Stimulated activated CD8-positive, alpha-beta memory T cell treated with anti-CD3 and anti-CD28 coated beads, Interleukin-4, amount 100 ng/mL, for 24 hours (primary cell): ENCODE results near the gene SCFD1.
"Not testable (repeated sequence)": the region's sequence is repeated elsewhere in the genome, so short reads cannot be mapped to it uniquely, and the experiment has no call there.

Experiments used
- DNase-seq: peaks from one replicate; pipeline ENCODE4 v3.0.0-alpha.2; 2020; ENCODE audit warnings: low read depth

SCFD1 gene, protein sequence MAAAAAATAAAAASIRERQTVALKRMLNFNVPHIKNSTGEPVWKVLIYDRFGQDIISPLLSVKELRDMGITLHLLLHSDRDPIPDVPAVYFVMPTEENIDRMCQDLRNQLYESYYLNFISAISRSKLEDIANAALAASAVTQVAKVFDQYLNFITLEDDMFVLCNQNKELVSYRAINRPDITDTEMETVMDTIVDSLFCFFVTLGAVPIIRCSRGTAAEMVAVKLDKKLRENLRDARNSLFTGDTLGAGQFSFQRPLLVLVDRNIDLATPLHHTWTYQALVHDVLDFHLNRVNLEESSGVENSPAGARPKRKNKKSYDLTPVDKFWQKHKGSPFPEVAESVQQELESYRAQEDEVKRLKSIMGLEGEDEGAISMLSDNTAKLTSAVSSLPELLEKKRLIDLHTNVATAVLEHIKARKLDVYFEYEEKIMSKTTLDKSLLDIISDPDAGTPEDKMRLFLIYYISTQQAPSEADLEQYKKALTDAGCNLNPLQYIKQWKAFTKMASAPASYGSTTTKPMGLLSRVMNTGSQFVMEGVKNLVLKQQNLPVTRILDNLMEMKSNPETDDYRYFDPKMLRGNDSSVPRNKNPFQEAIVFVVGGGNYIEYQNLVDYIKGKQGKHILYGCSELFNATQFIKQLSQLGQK

GRCh38 chr14:30621940-30622830, at the start of gene SCFD1:
Gene SCFD1 (plus strand): TSS chr14:30622319. CDS start chr14:30622339, 20 bp downstream.
- DNase-seq, result peak; percentile 91

- no peak for DNase-seq
These were observed 49.3 kb upstream of the SCFD1 start for GRCh38 chr14:30572771-30573170.

DNA sequence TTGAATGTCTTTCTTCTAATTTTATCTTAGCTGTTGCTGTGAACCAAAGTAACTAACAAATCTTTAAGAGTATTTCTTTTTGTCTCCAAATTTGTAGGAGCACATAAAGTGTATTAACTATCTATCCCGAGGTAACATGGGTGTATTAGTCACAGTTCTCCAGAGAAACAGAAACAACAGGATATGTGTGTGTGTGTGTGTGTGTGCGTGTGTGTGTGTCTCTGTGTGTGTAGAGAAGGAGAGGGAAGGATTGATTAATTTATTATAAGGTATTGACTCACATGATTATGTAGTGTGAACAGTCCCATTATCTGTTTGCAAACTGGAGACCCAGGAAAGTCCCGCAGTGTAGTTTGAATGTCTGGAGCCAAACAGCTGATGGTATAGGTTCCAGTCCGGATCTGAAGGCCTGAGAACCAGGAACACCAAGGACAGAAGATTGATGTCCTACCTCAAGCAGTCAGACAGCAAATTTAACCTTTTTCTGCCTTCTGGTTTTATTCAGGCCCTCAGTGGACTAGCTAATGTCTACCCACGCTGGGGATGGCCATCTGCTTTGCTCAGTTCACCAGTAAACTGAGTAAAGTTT, 48.8 kb upstream of the SCFD1 start:
- no peak for DNase-seq

DNA sequence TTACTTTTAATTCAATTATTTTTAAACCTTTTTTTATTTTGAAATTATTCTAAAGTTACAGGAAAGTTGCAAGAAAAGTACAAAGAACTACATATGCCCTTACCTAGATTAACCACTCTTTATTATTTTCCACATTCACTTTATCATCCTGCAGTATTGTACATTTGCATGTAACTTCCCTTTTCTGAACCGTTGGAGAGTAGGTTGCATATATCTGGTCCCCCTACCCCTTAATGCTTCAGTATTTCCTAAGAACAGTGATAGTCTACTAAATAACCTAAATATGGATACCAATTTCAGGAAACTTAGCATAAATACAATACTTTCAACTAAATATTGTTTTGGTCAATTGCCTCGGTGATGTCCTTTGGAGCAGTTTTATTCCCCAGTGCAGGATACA, 48.2 kb upstream of the SCFD1 start:
- no peak for DNase-seq

DNA sequence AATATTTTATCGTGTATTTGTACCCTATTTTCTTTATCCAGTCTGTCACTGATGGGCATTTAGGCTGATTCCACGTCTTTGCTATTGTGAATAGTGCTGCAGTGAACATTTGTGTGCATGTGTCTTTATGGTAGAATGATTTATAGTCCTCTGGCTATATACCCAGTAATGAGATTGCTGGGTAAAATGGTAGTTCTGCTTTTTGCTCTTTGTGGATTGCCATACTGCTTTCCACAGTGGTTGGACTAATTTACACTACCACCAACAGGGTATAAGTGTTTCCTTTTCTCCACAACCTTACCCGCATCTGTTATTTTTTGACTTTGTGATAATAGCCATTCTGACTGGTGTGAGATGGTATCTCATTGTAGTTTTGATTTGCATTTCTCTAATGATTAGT, 47.3 kb upstream of the SCFD1 start:
- DNase-seq, result not testable (repeated sequence)

DNA sequence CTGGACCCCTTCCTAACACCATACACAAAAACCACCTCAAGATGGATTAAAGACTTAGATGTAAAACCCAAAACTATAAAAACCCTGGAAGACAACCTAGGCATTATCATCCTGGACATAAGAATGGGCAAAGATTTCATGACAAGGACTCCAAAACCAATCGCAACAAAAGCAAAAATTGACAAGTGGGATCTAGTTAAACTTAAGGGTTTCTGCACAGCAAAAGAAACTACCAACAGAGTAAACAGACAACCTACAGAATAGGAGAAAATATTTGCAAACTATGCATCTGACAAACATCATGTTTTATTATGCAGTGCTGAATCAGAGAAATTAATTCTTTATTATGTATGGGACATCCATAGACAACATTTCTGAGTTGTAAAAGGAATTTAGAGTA, 45.8 kb upstream of the SCFD1 start:
- DNase-seq, result not testable (repeated sequence)

DNA sequence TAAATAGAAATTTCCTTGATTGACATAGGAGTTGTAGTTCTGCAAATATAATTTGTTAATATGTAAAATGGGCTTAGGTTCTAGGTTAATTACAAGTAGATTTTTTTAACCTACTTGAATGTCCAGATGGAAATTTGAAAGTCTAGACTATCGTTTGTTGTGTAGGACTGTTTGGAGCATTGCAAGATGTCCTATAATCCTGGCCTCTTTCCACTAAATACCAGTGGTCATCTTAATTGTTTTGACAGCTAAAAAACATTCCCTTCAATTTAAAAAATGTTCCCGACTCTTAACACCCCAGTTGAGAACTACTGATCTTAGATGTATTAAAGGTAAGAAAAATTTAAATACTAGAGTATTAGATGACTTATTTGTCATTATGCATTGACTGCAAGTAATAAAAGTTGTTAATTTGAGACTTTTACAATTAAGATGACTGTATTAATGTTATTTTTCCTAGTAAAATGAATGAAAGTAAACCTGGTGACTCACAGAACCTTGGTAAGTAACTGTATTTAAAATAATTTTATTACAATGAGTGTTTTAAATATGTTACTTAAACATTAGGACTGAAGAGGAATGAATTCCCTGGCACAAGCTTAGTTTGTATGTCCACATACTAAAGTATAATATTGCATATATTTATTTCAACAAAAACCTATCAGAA, 41.4 kb upstream of the SCFD1 start:
- no peak for DNase-seq

DNA sequence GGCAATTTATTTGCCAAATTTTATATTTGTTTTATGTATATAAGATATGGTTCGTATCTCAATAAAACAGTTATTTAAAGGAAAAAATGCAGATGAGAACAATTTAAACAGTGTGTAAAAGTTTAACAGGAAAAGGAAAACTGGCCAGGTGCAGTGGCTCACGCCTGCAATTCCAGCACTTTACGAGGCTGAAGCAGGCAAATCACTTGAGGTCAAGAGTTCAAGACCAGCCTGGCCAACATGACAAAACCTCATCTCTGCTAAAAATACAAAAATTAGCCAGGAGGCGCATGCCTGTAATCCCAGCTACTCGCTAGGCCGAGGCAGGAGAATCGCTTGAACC, 40.9 kb upstream of the SCFD1 start:
- DNase-seq, result no peak

GRCh38 chr14:30582376-30582775, 39.7 kb upstream of the SCFD1 start:
- DNase-seq, result no peak

- DNase-seq, result no peak
These were observed 38.0 kb upstream of the SCFD1 start for GRCh38 chr14:30584058-30584630.

GRCh38 chr14:30585204-30585603, 36.9 kb upstream of the SCFD1 start:
- DNase-seq, result no peak

- no peak for DNase-seq
These were observed 35.0 kb upstream of the SCFD1 start for GRCh38 chr14:30587141-30587540.

DNA sequence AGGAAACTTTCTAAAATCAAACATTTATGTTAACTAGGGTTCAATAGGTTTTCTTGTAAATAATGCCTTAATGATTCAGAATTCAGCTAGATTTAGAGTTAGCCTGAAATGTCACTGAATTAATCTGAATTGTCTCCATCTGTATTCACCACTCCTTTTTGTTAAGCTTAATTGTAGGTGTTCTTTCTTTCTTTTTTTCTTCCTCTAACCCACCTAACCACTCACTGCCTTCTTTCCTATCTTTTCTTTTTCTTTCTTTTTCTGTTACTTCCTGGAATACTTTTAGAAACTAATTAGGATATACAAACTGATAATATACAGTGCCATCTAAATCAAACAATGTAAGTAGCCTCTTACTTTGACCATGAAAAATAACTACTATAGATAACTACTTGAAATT, 33.2 kb upstream of the SCFD1 start:
- no peak for DNase-seq

DNA sequence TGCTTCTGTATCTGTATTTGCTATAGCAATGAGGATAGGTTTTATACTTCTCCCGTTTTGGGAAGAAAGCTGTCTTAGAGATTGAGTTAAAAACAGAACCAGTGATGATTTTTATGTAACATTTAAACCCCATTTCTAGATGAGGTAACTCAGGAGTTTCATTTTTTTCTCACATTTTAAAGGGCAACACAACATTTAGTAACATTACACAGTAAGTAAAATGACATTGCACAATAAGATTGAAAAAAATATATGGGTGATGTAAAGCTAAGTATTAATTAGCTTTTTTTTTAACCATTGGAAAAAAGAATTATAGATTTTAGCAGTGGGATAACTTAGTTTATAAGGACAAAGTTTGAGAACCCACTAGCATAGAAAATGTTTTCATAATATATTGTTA, 25.2 kb upstream of the SCFD1 start:
- DNase-seq, result no peak

DNA sequence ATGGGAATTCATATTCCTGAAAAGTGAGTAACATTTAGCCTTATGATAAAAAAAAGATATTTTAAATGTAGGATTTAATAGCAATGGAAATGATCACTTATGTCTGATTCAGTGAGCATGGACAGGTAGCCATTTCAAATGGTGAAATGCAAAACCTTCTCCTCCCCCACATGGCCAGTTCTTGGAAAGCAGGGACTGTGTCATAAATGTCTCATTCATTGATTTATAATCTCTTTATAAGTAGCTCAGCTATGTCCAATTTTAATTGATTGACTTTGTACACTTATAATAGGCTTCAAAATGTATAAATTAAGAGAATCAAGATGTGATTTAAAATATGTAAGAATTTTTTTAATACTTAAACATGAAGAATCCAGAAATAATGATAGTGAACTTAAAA, 24.6 kb upstream of the SCFD1 start:
- DNase-seq, result no peak

DNA sequence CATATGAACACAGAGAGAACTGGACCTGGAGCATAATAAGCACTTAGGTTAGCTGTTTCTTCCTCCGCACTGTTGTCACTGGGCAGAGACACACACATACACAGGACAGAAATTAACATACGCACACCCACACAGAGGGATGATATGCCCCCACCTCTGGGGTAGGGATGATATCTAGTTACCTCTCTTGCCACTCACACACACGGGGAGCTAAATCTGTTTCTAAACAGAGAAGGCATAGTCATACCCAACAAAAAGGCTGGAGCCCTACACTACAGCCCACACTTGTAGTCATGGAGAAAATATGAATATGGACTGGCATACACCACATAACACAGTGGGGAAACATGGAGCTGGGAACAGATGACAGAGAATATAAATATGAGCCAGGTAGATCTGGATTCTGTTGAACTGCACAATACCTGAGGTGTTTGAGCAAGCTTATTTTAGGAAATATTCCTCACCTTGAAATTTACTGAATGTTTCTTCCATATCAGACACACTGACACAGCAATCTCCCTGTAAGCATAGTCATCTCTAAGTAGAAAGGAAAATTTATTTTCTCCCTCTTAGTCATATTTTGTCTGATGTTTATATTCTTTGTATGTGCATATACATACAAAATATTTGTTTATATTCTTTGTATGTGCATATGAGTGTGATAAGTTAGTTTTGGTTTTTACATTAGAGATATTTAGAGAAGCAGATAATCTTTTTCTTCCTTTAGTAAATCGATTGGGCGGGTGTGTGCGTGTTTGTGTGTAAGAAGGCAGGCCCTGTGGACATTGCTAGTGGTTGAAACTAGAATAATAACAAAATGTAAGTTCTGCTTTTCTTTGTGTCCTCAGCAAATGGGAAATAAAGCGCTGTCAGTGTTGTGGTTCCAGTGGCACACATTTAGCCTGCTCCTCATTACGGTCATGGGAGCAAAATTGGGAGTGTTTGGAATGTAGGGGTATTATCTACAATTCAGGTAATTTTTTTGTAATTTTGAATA, 20.9 kb upstream of the SCFD1 start:
- no peak for DNase-seq

DNA sequence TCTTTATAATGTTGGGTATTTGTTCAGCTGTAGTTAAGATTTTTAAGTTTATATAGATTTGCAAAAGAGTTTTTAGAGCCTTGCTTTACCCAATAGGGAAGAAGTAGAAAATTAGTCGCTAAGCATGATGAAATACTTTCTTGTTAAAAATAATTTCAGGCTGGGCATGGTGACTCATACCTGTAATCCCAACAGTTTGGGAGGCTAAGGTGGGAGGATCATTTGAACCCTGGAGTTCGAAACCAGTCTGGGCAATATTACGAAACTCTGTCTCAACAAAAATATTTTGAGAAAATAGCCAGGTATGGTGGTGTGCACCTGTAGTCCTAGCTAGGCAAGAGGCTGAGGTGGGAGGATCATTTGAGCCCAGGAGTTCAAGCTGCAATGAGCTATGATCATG, 18.7 kb upstream of the SCFD1 start:
- DNase-seq, result no peak

- DNase-seq, result not testable (repeated sequence)
These were observed 17.4 kb upstream of the SCFD1 start for GRCh38 chr14:30604696-30605095.

DNA sequence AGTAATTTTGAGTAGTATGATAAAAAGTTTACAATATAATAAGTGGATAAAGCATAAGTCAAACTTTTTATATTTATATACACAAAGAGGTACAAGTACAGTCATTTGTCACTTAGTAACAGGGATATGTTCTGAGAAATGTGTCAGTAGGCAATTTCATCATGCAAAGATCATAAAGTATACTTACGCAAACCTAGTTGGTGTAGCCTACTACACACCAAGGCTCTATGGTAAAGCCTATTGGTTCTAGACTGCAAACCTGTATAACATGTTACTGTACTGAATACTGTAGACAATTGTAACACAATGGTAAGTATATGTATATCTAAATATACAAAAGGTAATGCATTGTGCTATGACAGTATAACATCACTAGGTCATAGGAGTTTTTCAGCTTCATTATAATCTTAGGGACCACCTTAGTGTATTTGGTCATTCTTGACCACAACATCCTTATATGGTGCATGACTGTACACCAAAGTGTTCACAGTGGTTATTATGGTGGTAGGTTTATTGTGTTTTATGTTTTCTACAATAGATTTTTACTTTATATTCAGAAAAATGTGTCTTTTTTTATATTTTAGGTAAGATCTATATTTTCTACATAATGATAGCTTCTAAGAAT, 14.9 kb upstream of the SCFD1 start:
- DNase-seq, result no peak

DNA sequence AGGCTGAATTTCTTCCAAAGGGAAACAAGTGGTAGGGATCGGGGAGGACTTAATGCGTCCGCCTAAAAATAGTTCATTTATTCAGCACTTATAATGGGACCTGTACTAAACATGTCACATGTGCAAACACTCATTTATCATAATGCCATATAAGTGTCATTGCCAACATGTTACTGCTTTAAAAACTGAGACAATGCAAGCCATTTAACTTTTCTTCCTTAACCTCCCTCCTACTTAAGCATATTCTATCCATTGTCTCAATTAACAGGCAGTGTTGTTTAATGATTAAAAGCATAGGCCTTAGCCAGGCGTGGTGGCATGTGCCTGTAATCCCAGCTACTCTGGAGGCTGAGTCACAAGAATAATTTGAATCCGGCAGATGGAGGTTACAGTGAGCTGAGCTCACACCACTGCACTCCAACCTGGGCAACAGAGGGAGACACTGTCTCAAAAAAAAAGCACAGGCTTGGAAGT, 13.5 kb upstream of the SCFD1 start:
- no peak for DNase-seq
